ENCODE results near the gene ABCA2. TPM values are rescaled to one million over a fixed set of nuclear protein-coding genes. Genes with fewer than 3 reads are reported as not detected.

The ABCA2 gene, protein sequence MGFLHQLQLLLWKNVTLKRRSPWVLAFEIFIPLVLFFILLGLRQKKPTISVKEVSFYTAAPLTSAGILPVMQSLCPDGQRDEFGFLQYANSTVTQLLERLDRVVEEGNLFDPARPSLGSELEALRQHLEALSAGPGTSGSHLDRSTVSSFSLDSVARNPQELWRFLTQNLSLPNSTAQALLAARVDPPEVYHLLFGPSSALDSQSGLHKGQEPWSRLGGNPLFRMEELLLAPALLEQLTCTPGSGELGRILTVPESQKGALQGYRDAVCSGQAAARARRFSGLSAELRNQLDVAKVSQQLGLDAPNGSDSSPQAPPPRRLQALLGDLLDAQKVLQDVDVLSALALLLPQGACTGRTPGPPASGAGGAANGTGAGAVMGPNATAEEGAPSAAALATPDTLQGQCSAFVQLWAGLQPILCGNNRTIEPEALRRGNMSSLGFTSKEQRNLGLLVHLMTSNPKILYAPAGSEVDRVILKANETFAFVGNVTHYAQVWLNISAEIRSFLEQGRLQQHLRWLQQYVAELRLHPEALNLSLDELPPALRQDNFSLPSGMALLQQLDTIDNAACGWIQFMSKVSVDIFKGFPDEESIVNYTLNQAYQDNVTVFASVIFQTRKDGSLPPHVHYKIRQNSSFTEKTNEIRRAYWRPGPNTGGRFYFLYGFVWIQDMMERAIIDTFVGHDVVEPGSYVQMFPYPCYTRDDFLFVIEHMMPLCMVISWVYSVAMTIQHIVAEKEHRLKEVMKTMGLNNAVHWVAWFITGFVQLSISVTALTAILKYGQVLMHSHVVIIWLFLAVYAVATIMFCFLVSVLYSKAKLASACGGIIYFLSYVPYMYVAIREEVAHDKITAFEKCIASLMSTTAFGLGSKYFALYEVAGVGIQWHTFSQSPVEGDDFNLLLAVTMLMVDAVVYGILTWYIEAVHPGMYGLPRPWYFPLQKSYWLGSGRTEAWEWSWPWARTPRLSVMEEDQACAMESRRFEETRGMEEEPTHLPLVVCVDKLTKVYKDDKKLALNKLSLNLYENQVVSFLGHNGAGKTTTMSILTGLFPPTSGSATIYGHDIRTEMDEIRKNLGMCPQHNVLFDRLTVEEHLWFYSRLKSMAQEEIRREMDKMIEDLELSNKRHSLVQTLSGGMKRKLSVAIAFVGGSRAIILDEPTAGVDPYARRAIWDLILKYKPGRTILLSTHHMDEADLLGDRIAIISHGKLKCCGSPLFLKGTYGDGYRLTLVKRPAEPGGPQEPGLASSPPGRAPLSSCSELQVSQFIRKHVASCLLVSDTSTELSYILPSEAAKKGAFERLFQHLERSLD (N-terminal part only)
- 27.7 TPM for polyA plus RNA-seq (2013, experiment 1 of 2)
- polyA plus RNA-seq (2013, experiment 2 of 2): 24.0 TPM

DNA sequence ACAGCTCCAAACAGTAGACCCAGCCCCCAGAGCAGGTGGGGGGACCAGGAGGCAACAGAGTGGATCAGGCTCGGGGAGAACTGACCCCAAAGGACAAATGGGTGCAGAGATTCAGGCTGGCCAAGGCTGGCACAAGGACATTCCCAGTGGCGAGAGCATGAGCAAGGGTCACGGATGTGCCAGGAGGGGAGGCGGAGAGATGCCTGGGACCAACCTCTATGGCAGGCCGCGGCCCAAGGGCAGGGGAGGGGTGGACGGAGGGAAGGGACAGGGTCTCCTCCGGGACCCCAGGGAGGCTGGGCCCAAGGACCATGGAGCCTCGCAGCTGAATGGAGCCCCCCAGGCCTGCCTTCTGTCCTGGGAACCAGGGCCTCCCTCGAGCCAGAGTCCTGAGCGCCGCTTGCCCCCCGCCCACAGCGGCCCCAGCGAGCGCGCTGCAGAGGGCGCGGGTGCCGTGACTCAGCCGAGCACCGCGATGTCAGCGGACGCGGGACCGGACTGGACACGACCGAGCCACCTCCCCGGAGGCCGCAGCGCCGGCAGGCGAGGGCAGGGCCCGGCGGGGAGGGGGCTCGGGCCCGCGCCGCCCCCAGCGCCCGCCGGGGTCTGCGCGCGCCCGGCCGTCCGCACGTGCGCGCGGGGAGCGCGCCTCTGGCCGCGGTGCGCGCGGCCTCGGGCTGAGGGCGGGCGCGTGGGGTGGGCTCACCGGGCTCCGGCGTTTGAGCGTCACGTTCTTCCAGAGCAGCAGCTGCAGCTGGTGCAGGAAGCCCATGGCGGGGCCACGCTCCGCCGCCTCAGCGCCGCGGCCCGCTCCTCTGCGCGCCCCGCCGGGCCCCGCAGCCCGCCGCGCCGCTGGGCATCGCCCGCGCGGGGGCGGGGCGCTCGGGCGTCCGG lies at the start of gene ABCA2:
TSS of gene ABCA2 (minus strand) at position 869 of the 894 bp plus-strand sequence. CDS start at position 772, 97 bp downstream.
- no peak within 1 kb of the TSS for H2BK120ac ChIP-seq (ENCODE audit: low read depth, low read length)
- H3K27me3 ChIP-seq (ENCODE audit: control insufficient read depth in 3 of 3, insufficient read depth in 3 of 3, low read depth in 1 of 3, low read length in 3 of 3): peaks cover 0 to 10% (median 0%) of the 10 kb centered on the region in 3 experiments
- peak within 1 kb of the TSS; percentile 75 for H2BK5ac ChIP-seq (ENCODE audit: low read length)
- peaks cover 26 to 45% of the 10 kb centered on the region in 2 donors for H3K4me1 ChIP-seq (ENCODE audit: control insufficient read depth in 2 of 2, insufficient read depth in 1 of 2, low read depth in 1 of 2, low read length in 2 of 2)
- H2BK15ac ChIP-seq (ENCODE audit: low read length): peak within 1 kb of the TSS; percentile 54
- H3K36me3 ChIP-seq (replicated peaks in 1 of 2; ENCODE audit: control insufficient read depth in 2 of 2, insufficient read depth in 2 of 2, low read length in 2 of 2): no peaks in the 10 kb centered on the region
- peaks cover 14% of the 10 kb centered on the region for H3K79me1 ChIP-seq (ENCODE audit: low read depth, low read length)
- H3K9ac ChIP-seq (ENCODE audit: low read depth, low read length, poor library complexity): peak within 1 kb of the TSS; percentile 97
- H4K8ac ChIP-seq (ENCODE audit: low read depth, low read length): peak within 1 kb of the TSS; percentile 33
- no CpG with 5 or more reads among the region's 95 CpGs for WGBS, 2 donors (ENCODE audit: extremely low coverage in 2 of 2, insufficient read length in 2 of 2, insufficient replicate concordance in 1 of 2)
- peak within 1 kb of the TSS; percentile 67 to 84 for H3K4me3 ChIP-seq (ENCODE audit: low read length in 2 of 2)
- peak within 1 kb of the TSS; percentile 99 for H3K18ac ChIP-seq (ENCODE audit: low read length)
- no peaks in the 10 kb centered on the region for H3K9me3 ChIP-seq (replicated peaks in 1 of 2; ENCODE audit: control insufficient read depth in 2 of 2, insufficient read depth in 1 of 2, low read depth in 1 of 2, low read length in 2 of 2)
- H3K4me2 ChIP-seq (ENCODE audit: insufficient read depth, low read length, poor library complexity, severe bottlenecking): peak within 1 kb of the TSS; percentile 96
- H3K27ac ChIP-seq (replicated peaks; ENCODE audit: low read length): peak within 1 kb of the TSS; percentile 10
- H2AK5ac ChIP-seq (ENCODE audit: low read depth, low read length): peak within 1 kb of the TSS; percentile 76
- DNase-seq (ENCODE audit: low spot score): no peak
- peak within 1 kb of the TSS; percentile 0 for H2BK12ac ChIP-seq (ENCODE audit: low read length)
- H3K14ac ChIP-seq (ENCODE audit: low read length): peak within 1 kb of the TSS; percentile 82
- H3K4ac ChIP-seq (ENCODE audit: low read length): peak within 1 kb of the TSS; percentile 0
- peak within 1 kb of the TSS; percentile 99 for H2AFZ ChIP-seq (ENCODE audit: low read length)
- H3K23ac ChIP-seq (ENCODE audit: low read depth, low read length, poor library complexity): peak within 1 kb of the TSS; percentile 90
- H4K91ac ChIP-seq (ENCODE audit: low read depth, low read length, poor library complexity): no peak within 1 kb of the TSS

DNA sequence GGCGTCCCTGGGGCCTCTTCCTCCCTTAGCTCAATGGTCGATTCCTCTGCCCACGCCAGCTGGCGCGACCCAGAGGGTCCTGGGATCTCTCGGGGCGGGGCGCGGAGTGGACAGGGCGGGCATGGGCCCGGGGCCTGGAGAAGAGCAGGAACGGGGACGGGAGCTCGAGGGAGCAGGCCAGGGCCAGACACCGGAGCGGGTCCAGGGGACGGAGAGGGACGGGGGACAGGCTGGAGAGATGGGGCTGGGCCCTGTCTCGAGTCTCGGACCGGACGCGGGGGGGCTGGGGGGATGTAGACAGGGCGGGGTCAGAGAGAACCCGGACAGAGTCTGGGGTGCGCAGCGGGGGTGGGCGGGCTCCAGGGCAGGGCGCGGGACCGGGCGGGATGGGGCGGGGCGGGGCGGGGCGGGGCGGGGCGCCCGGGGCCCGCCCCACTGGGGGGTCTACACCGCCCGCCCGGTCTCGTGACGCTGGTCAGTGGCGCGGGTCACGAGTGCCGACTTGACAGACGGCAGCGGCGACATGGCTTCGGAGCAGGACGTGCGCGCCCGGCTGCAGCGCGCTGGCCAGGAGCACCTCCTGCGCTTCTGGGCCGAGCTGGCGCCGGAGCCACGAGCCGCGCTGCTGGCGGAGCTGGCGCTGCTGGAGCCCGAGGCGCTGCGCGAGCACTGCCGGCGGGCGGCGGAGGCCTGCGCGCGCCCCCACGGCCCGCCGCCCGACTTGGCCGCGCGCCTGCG lies 49.1 kb upstream of the ABCA2 start, which contains the start of gene UAP1L1:
TSS of gene UAP1L1 (plus strand) at position 508 of the 738 bp plus-strand sequence. CDS start at position 524, 16 bp downstream.
- Histone ChIP-seq H3K14ac (ENCODE audit: low read length) (peak within 1 kb of the TSS; percentile 56), H3K4me1 (ENCODE audit: control insufficient read depth in 2 of 2, insufficient read depth in 1 of 2, low read depth in 1 of 2, low read length in 2 of 2) (peaks cover 3 to 7% of the 10 kb centered on the region in 2 donors), H3K36me3 (replicated peaks in 1 of 2; ENCODE audit: control insufficient read depth in 2 of 2, insufficient read depth in 2 of 2, low read length in 2 of 2) (no peaks in the 10 kb centered on the region), H2AK5ac (ENCODE audit: low read depth, low read length) (peak within 1 kb of the TSS; percentile 90), H3K27ac (replicated peaks; ENCODE audit: low read length) (no peak within 1 kb of the TSS), H3K79me1 (ENCODE audit: low read depth, low read length) (peaks cover 4% of the 10 kb centered on the region), H2AFZ (ENCODE audit: low read length) (peak within 1 kb of the TSS; percentile 75), H3K9me3 (replicated peaks in 1 of 2; ENCODE audit: control insufficient read depth in 2 of 2, insufficient read depth in 1 of 2, low read depth in 1 of 2, low read length in 2 of 2) (peaks cover 0 to 10% of the 10 kb centered on the region in 2 donors), H3K27me3 (ENCODE audit: control insufficient read depth in 3 of 3, insufficient read depth in 3 of 3, low read depth in 1 of 3, low read length in 3 of 3) (peaks cover 29 to 81% (median 63%) of the 10 kb centered on the region in 3 experiments), H4K91ac (ENCODE audit: low read depth, low read length, poor library complexity) (no peak within 1 kb of the TSS), H3K18ac (ENCODE audit: low read length) (peak within 1 kb of the TSS; percentile 87), H2BK5ac (ENCODE audit: low read length) (no peak within 1 kb of the TSS), H3K4ac (ENCODE audit: low read length) (no peak within 1 kb of the TSS), H3K23ac (ENCODE audit: low read depth, low read length, poor library complexity) (peak within 1 kb of the TSS; percentile 85), H2BK120ac (ENCODE audit: low read depth, low read length) (peak within 1 kb of the TSS; percentile 47), H3K4me2 (ENCODE audit: insufficient read depth, low read length, poor library complexity, severe bottlenecking) (peak within 1 kb of the TSS; percentile 62), H3K9ac (ENCODE audit: low read depth, low read length, poor library complexity) (peak within 1 kb of the TSS; percentile 44), H2BK15ac (ENCODE audit: low read length) (peak within 1 kb of the TSS; percentile 38), H2BK12ac (ENCODE audit: low read length) (peak within 1 kb of the TSS; percentile 41), H4K8ac (ENCODE audit: low read depth, low read length) (no peak within 1 kb of the TSS), H3K4me3 (ENCODE audit: low read length in 2 of 2) (peak within 1 kb of the TSS; percentile 38 to 72)
- WGBS, 2 donors (ENCODE audit: extremely low coverage in 2 of 2, insufficient read length in 2 of 2, insufficient replicate concordance in 1 of 2): no CpG with 5 or more reads among the region's 87 CpGs
- no peak for DNase-seq (ENCODE audit: low spot score)

DNA sequence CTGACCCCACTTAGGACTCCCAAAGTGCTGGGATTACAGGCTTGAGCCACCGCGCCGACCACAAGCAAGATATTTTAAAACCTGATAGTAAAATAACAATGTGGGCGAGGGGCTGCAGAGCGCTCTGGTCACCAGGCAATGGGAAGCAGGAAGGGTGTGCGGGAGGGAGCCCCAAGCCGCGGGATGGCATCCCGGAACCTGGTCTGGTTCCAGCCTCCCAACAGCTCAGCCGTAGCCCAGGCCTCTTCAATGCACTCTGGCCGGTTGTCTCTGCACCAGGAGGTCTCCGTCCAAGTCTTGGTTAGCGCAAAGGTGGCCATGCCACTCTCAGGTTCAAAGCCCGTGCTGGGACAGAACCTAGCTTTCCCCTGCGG lies 48.6 kb upstream of the ABCA2 start:
- Histone ChIP-seq H3K4me2 (ENCODE audit: insufficient read depth, low read length, poor library complexity, severe bottlenecking) (no peak overlapping the region), H2BK5ac (ENCODE audit: low read length) (no peak overlapping the region), H3K14ac (ENCODE audit: low read length) (no peak overlapping the region), H3K27ac (replicated peaks; ENCODE audit: low read length) (no peak overlapping the region), H4K91ac (ENCODE audit: low read depth, low read length, poor library complexity) (no peak overlapping the region), H2AK5ac (ENCODE audit: low read depth, low read length) (no peak overlapping the region), H3K9me3 (replicated peaks in 1 of 2; ENCODE audit: control insufficient read depth in 2 of 2, insufficient read depth in 1 of 2, low read depth in 1 of 2, low read length in 2 of 2) (peaks cover 0 to 10% of the 10 kb centered on the region in 2 donors), H3K18ac (ENCODE audit: low read length) (no peak overlapping the region), H3K23ac (ENCODE audit: low read depth, low read length, poor library complexity) (no peak overlapping the region), H2BK12ac (ENCODE audit: low read length) (no peak overlapping the region), H2BK120ac (ENCODE audit: low read depth, low read length) (no peak overlapping the region), H2AFZ (ENCODE audit: low read length) (peak overlapping the region; percentile 73), H2BK15ac (ENCODE audit: low read length) (no peak overlapping the region), H3K4me1 (ENCODE audit: control insufficient read depth in 2 of 2, insufficient read depth in 1 of 2, low read depth in 1 of 2, low read length in 2 of 2) (peaks cover 3 to 7% of the 10 kb centered on the region in 2 donors), H3K4me3 (ENCODE audit: low read length in 2 of 2) (no peak overlapping the region), H3K9ac (ENCODE audit: low read depth, low read length, poor library complexity) (no peak overlapping the region), H4K8ac (ENCODE audit: low read depth, low read length) (no peak overlapping the region), H3K36me3 (replicated peaks in 1 of 2; ENCODE audit: control insufficient read depth in 2 of 2, insufficient read depth in 2 of 2, low read length in 2 of 2) (no peaks in the 10 kb centered on the region), H3K27me3 (ENCODE audit: control insufficient read depth in 3 of 3, insufficient read depth in 3 of 3, low read depth in 1 of 3, low read length in 3 of 3) (peaks cover 29 to 75% (median 59%) of the 10 kb centered on the region in 3 experiments), H3K79me1 (ENCODE audit: low read depth, low read length) (peaks cover 4% of the 10 kb centered on the region), H3K4ac (ENCODE audit: low read length) (no peak overlapping the region)
- DNase-seq (ENCODE audit: low spot score): no peak
- WGBS, 2 donors (ENCODE audit: extremely low coverage in 2 of 2, insufficient read length in 2 of 2, insufficient replicate concordance in 1 of 2): no CpG with 5 or more reads among the region's 15 CpGs

All from neuronal stem cell (in vitro differentiated cells).